Measurements from ENCODE around the gene TTC39B.

TTC39B gene

GRCh38 chr9:15305470-15305869 is 1.5 kb downstream of the TTC39B start:
- no peak overlapping the region for H3K4me3 ChIP-seq (ENCODE audit: low read depth, low read length)
- no peak for TF ChIP-seq CTCF (IDR thresholded peaks at IDR 0.05; ENCODE audit: insufficient read depth, low read depth, low read length, missing control alignments)
- no peak for DNase-seq (ENCODE audit: low read depth)

- no peak for TF ChIP-seq CTCF (IDR thresholded peaks at IDR 0.05; ENCODE audit: insufficient read depth, low read depth, low read length, missing control alignments)
- H3K4me3 ChIP-seq (ENCODE audit: low read depth, low read length) = no peak overlapping the region
- peak; percentile 49 for DNase-seq (ENCODE audit: low read depth)
Measured at GRCh38 chr9:15304632-15305031, 2.4 kb downstream of the TTC39B start.

- DNase-seq (ENCODE audit: low read depth) = no peak
- no peak overlapping the region for H3K4me3 ChIP-seq (ENCODE audit: low read depth, low read length)
- TF ChIP-seq CTCF (IDR thresholded peaks at IDR 0.05; ENCODE audit: insufficient read depth, low read depth, low read length, missing control alignments) = no peak
Measured at GRCh38 chr9:15300218-15300617, 6.8 kb downstream of the TTC39B start.

- DNase-seq (ENCODE audit: low read depth) = peak; percentile 79
- no peak overlapping the region for H3K4me3 ChIP-seq (ENCODE audit: low read depth, low read length)
- TF ChIP-seq CTCF (IDR thresholded peaks at IDR 0.05; ENCODE audit: insufficient read depth, low read depth, low read length, missing control alignments) = no peak
Measured at GRCh38 chr9:15299374-15299939, 7.6 kb downstream of the TTC39B start.

GRCh38 chr9:15298362-15298761 is 8.7 kb downstream of the TTC39B start:
- no peak for TF ChIP-seq CTCF (IDR thresholded peaks at IDR 0.05; ENCODE audit: insufficient read depth, low read depth, low read length, missing control alignments)
- H3K4me3 ChIP-seq (ENCODE audit: low read depth, low read length) = no peak overlapping the region
- no peak for DNase-seq (ENCODE audit: low read depth)

- H3K4me3 ChIP-seq (ENCODE audit: low read depth, low read length) = peak overlapping the region; percentile 50
- peak; percentile 40 for DNase-seq (ENCODE audit: low read depth)
- TF ChIP-seq CTCF (IDR thresholded peaks at IDR 0.05; ENCODE audit: insufficient read depth, low read depth, low read length, missing control alignments) = no peak
Measured at GRCh38 chr9:15295761-15296405, 11.1 kb downstream of the TTC39B start.

- TF ChIP-seq CTCF (IDR thresholded peaks at IDR 0.05; ENCODE audit: insufficient read depth, low read depth, low read length, missing control alignments) = no peak
- H3K4me3 ChIP-seq (ENCODE audit: low read depth, low read length) = no peak overlapping the region
- no peak for DNase-seq (ENCODE audit: low read depth)
Measured at GRCh38 chr9:15294604-15295003, 12.4 kb downstream of the TTC39B start.
